ENCODE measurements around the gene PLEKHB2. TPM values are rescaled to one million over a fixed set of nuclear protein-coding genes. Genes with fewer than 3 reads are reported as not detected.

PLEKHB2 gene
- total RNA-seq, 1 donor from 2014 or later = 94.0 TPM

GRCh38 chr2:131120815-131121317 is 15.7 kb downstream of the PLEKHB2 start:
- no peak for DNase-seq (ENCODE audit: low read depth)
- no peak for TF ChIP-seq CTCF (conservative IDR thresholded peaks at IDR 0.05; ENCODE audit: low read depth, low read length)
- H3K4me3 ChIP-seq (ENCODE audit: low read depth, low read length) = no peak overlapping the region

- no peak for DNase-seq (ENCODE audit: low read depth)
- no peak for TF ChIP-seq CTCF (conservative IDR thresholded peaks at IDR 0.05; ENCODE audit: low read depth, low read length)
These were observed 16.3 kb downstream of the PLEKHB2 start for GRCh38 chr2:131121464-131121863.

GRCh38 chr2:131122496-131122895 is 17.4 kb downstream of the PLEKHB2 start:
- no peak for TF ChIP-seq CTCF (conservative IDR thresholded peaks at IDR 0.05; ENCODE audit: low read depth, low read length)
- no peak overlapping the region for H3K4me3 ChIP-seq (ENCODE audit: low read depth, low read length)
- DNase-seq (ENCODE audit: low read depth) = no peak

More at GRCh38 chr2:131121464-131121863, 16.3 kb downstream of the PLEKHB2 start:
- no peak overlapping the region for H3K4me3 ChIP-seq (ENCODE audit: low read depth, low read length)

- no peak overlapping the region for H3K4me3 ChIP-seq (ENCODE audit: low read depth, low read length)
- no peak for TF ChIP-seq CTCF (conservative IDR thresholded peaks at IDR 0.05; ENCODE audit: low read depth, low read length)
- no peak for DNase-seq (ENCODE audit: low read depth)
These were observed 18.1 kb downstream of the PLEKHB2 start for GRCh38 chr2:131123192-131123591.

GRCh38 chr2:131125195-131125757 is 20.1 kb downstream of the PLEKHB2 start:
- no peak for DNase-seq (ENCODE audit: low read depth)
- TF ChIP-seq CTCF (conservative IDR thresholded peaks at IDR 0.05; ENCODE audit: low read depth, low read length) = no peak

GRCh38 chr2:131126436-131126835 is 21.3 kb downstream of the PLEKHB2 start:
- no peak overlapping the region for H3K4me3 ChIP-seq (ENCODE audit: low read depth, low read length)
- DNase-seq (ENCODE audit: low read depth) = no peak
- TF ChIP-seq CTCF (conservative IDR thresholded peaks at IDR 0.05; ENCODE audit: low read depth, low read length) = no peak

More at GRCh38 chr2:131125195-131125757, 20.1 kb downstream of the PLEKHB2 start:
- no peak overlapping the region for H3K4me3 ChIP-seq (ENCODE audit: low read depth, low read length)

GRCh38 chr2:131127076-131127475 is 21.9 kb downstream of the PLEKHB2 start:
- TF ChIP-seq CTCF (conservative IDR thresholded peaks at IDR 0.05; ENCODE audit: low read depth, low read length) = no peak
- DNase-seq (ENCODE audit: low read depth) = no peak
- no peak overlapping the region for H3K4me3 ChIP-seq (ENCODE audit: low read depth, low read length)

Data from epithelial cell of proximal tubule (primary cell).